Ishikawa (cell line): ENCODE results near the gene POGLUT2.

ENCODE experiments used
- CEBPB ChIP-seq: IDR thresholded peaks from 2 replicates; pipeline ENCODE4 v1.6.1; 2012
- CREB1 ChIP-seq: IDR thresholded peaks from 2 replicates; pipeline ENCODE4 v1.6.1; 2012; ENCODE audit warnings: low read depth
- EP300 ChIP-seq: IDR thresholded peaks from 2 replicates; pipeline ENCODE4 v1.6.1; 2012; ENCODE audit warnings: borderline replicate concordance
- NFIC ChIP-seq: IDR thresholded peaks from 2 replicates; pipeline ENCODE4 v1.6.1; 2012
- RAD21 ChIP-seq: IDR thresholded peaks from 2 replicates; pipeline ENCODE4 v1.6.1; 2012; ENCODE audit warnings: low read depth
- TAF1 ChIP-seq: IDR thresholded peaks from 2 replicates; pipeline ENCODE4 v1.6.1; 2012; ENCODE audit warnings: low read depth, mild to moderate bottlenecking
- TCF12 ChIP-seq: IDR thresholded peaks from 2 replicates; pipeline ENCODE4 v1.6.1; 2012; ENCODE audit warnings: low read depth
- TEAD4 ChIP-seq: IDR thresholded peaks from 2 replicates; pipeline ENCODE4 v1.6.1; 2012
- USF1 ChIP-seq: IDR thresholded peaks from 2 replicates; pipeline ENCODE4 v1.6.1; 2012
- TF ChIP-seq, protein P1 (sequence below): IDR thresholded peaks from 2 replicates; pipeline ENCODE4 v1.6.1; 2012; ENCODE audit warnings: low read depth, mild to moderate bottlenecking

- TF ChIP-seq TCF12, result no peak
- TF ChIP-seq, protein P1, sequence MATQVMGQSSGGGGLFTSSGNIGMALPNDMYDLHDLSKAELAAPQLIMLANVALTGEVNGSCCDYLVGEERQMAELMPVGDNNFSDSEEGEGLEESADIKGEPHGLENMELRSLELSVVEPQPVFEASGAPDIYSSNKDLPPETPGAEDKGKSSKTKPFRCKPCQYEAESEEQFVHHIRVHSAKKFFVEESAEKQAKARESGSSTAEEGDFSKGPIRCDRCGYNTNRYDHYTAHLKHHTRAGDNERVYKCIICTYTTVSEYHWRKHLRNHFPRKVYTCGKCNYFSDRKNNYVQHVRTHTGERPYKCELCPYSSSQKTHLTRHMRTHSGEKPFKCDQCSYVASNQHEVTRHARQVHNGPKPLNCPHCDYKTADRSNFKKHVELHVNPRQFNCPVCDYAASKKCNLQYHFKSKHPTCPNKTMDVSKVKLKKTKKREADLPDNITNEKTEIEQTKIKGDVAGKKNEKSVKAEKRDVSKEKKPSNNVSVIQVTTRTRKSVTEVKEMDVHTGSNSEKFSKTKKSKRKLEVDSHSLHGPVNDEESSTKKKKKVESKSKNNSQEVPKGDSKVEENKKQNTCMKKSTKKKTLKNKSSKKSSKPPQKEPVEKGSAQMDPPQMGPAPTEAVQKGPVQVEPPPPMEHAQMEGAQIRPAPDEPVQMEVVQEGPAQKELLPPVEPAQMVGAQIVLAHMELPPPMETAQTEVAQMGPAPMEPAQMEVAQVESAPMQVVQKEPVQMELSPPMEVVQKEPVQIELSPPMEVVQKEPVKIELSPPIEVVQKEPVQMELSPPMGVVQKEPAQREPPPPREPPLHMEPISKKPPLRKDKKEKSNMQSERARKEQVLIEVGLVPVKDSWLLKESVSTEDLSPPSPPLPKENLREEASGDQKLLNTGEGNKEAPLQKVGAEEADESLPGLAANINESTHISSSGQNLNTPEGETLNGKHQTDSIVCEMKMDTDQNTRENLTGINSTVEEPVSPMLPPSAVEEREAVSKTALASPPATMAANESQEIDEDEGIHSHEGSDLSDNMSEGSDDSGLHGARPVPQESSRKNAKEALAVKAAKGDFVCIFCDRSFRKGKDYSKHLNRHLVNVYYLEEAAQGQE, result no peak
- TF ChIP-seq CREB1, result no peak
- TF ChIP-seq RAD21, result no peak
- TF ChIP-seq TEAD4, result no peak
- no peak for TF ChIP-seq EP300
- no peak for TF ChIP-seq USF1
- no peak for TF ChIP-seq NFIC
- TF ChIP-seq TAF1, result no peak
- no peak; the same call in 1 of the 2 replicates for TF ChIP-seq CEBPB
Observed at GRCh38 chr13:102814793-102815192, 16.0 kb upstream of the POGLUT2 start.
